Measurements from ENCODE around the gene SESN1.

DNA sequence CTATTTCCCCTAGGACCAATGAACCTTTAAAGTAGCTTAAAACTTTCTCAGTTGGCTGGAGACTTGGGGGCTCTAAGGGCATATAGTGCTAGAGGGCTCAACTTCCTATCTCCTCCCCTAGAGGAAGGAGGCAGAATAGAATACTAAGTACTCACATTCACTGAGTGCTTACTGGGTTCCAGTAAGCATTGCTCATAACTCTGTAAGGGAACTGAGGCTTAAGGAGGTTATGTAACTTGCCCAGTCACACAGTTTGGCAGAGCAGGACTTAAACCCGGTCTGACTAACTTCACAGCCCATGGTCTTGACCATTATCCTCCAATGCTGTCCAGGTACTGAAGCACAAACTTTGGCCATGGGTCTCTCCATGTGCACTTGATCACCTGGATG, 12.5 kb downstream of the SESN1 start:
- TF ChIP-seq, protein P1, sequence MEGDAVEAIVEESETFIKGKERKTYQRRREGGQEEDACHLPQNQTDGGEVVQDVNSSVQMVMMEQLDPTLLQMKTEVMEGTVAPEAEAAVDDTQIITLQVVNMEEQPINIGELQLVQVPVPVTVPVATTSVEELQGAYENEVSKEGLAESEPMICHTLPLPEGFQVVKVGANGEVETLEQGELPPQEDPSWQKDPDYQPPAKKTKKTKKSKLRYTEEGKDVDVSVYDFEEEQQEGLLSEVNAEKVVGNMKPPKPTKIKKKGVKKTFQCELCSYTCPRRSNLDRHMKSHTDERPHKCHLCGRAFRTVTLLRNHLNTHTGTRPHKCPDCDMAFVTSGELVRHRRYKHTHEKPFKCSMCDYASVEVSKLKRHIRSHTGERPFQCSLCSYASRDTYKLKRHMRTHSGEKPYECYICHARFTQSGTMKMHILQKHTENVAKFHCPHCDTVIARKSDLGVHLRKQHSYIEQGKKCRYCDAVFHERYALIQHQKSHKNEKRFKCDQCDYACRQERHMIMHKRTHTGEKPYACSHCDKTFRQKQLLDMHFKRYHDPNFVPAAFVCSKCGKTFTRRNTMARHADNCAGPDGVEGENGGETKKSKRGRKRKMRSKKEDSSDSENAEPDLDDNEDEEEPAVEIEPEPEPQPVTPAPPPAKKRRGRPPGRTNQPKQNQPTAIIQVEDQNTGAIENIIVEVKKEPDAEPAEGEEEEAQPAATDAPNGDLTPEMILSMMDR (IDR thresholded peaks at IDR 0.05) = no peak
- no peak for TF ChIP-seq POLR2A (IDR thresholded peaks at IDR 0.05; ENCODE audit: low read depth)
- peak in 1 of 2 donors; percentile 26 for TF ChIP-seq POLR2AphosphoS5 (IDR thresholded peaks at IDR 0.05)

Measured in esophagus muscularis mucosa (tissue), 3 donors.